ENCODE data around the gene AMOTL1.

The AMOTL1 gene

GRCh38 chr11:94746721-94747120 lies 21.4 kb upstream of the AMOTL1 start:
- no peak for DNase-seq (ENCODE audit: low spot score)

- no peak for DNase-seq (ENCODE audit: low spot score)
Measured at GRCh38 chr11:94747146-94747545, 21.0 kb upstream of the AMOTL1 start.

GRCh38 chr11:94747601-94748041 lies 20.5 kb upstream of the AMOTL1 start:
- no peak for DNase-seq (ENCODE audit: low spot score)

- DNase-seq (ENCODE audit: low spot score): no peak
Measured at GRCh38 chr11:94749369-94749768, 18.8 kb upstream of the AMOTL1 start.

- DNase-seq (ENCODE audit: low spot score): no peak
Measured at GRCh38 chr11:94750319-94751217, 17.6 kb upstream of the AMOTL1 start.

GRCh38 chr11:94751218-94751609 lies 16.9 kb upstream of the AMOTL1 start:
- no peak for DNase-seq (ENCODE audit: low spot score)

GRCh38 chr11:94751786-94752185 lies 16.4 kb upstream of the AMOTL1 start:
- no peak for DNase-seq (ENCODE audit: low spot score)

GRCh38 chr11:94753630-94754029 lies 14.5 kb upstream of the AMOTL1 start:
- DNase-seq (ENCODE audit: low spot score): no peak

- DNase-seq (ENCODE audit: low spot score): no peak
Measured at GRCh38 chr11:94754335-94754734, 13.8 kb upstream of the AMOTL1 start.

- DNase-seq (ENCODE audit: low spot score): no peak
Measured at GRCh38 chr11:94754819-94755218, 13.3 kb upstream of the AMOTL1 start.

GRCh38 chr11:94755494-94755893 lies 12.7 kb upstream of the AMOTL1 start:
- DNase-seq (ENCODE audit: low spot score): no peak

GRCh38 chr11:94757037-94757735 lies 11.0 kb upstream of the AMOTL1 start:
- DNase-seq (ENCODE audit: low spot score): no peak

- DNase-seq (ENCODE audit: low spot score): no peak
Measured at GRCh38 chr11:94758666-94759065, 9.5 kb upstream of the AMOTL1 start.

GRCh38 chr11:94759522-94759921 lies 8.6 kb upstream of the AMOTL1 start:
- DNase-seq (ENCODE audit: low spot score): no peak

- DNase-seq (ENCODE audit: low spot score): no peak
Measured at GRCh38 chr11:94760296-94760695, 7.9 kb upstream of the AMOTL1 start.

GRCh38 chr11:94762208-94762607 lies 5.9 kb upstream of the AMOTL1 start:
- no peak for DNase-seq (ENCODE audit: low spot score)

GRCh38 chr11:94762995-94763394 lies 5.2 kb upstream of the AMOTL1 start:
- DNase-seq (ENCODE audit: low spot score): no peak

GRCh38 chr11:94766713-94767206 lies 1.4 kb upstream of the AMOTL1 start:
- no peak for DNase-seq (ENCODE audit: low spot score)

- DNase-seq (ENCODE audit: low spot score): no peak
Measured at GRCh38 chr11:94767291-94767690, 865 bp upstream of the AMOTL1 start.

- DNase-seq (ENCODE audit: low spot score): no peak
Measured at GRCh38 chr11:94768602-94769541, 716 bp downstream of the AMOTL1 start.

- DNase-seq (ENCODE audit: low spot score): no peak
Measured at GRCh38 chr11:94769880-94770279, 1.7 kb downstream of the AMOTL1 start.

GRCh38 chr11:94770563-94771120 lies 2.5 kb downstream of the AMOTL1 start:
- DNase-seq (ENCODE audit: low spot score): no peak

Measured in HuH-7.5 (cell line).